ENCODE results near the gene CPNE4. TPM values are rescaled to one million over a fixed set of nuclear protein-coding genes. Genes with fewer than 3 reads are reported as not detected.

The CPNE4 gene
- polyA plus RNA-seq, 4 donors, result 0.66 to 4.8 TPM; not detected in 2

GRCh38 chr3:131582438-131582837 lies 452.4 kb downstream of the CPNE4 start:
- Histone ChIP-seq H3K4me1 (ENCODE audit: control insufficient read depth in 3 of 3, insufficient read depth in 2 of 3, low read depth in 1 of 3, low read length in 2 of 3) (no peaks in the 10 kb centered on the region), H3K36me3 (ENCODE audit: control insufficient read depth in 3 of 3, insufficient read depth in 2 of 3, low read depth in 1 of 3, low read length in 3 of 3) (no peaks in the 10 kb centered on the region), H3K4me3 (ENCODE audit: low read depth in 1 of 3, low read length in 3 of 3) (no peak overlapping the region), H3K27ac (ENCODE audit: low read depth in 1 of 3, low read length in 2 of 3) (no peak overlapping the region), H3K27me3 (ENCODE audit: control insufficient read depth in 3 of 3, insufficient read depth in 3 of 3, low read length in 3 of 3) (peaks cover 0 to 3% (median 0%) of the 10 kb centered on the region in 3 donors), H3K9me3 (ENCODE audit: control insufficient read depth in 2 of 2, insufficient read depth in 1 of 2, low read depth in 1 of 2, low read length in 1 of 2) (no peaks in the 10 kb centered on the region)
- WGBS, 3 donors, result 93 to 100% (median 93%) methylated on average over 1 of the region's 1 CpG
- FAIRE-seq (no peak), DNase-seq (no peak)

- no peaks in the 10 kb centered on the region for H3K36me3 ChIP-seq (ENCODE audit: control insufficient read depth in 3 of 3, insufficient read depth in 2 of 3, low read depth in 1 of 3, low read length in 3 of 3)
- H3K27ac ChIP-seq (ENCODE audit: low read depth in 1 of 3, low read length in 2 of 3), result no peak overlapping the region
- 59 to 68% (median 61%) methylated on average over 5 of the region's 5 CpGs for WGBS, 3 donors
- no peak overlapping the region for H3K4me3 ChIP-seq (ENCODE audit: low read depth in 1 of 3, low read length in 3 of 3)
- no peaks in the 10 kb centered on the region for H3K9me3 ChIP-seq (ENCODE audit: control insufficient read depth in 2 of 2, insufficient read depth in 1 of 2, low read depth in 1 of 2, low read length in 1 of 2)
- H3K27me3 ChIP-seq (ENCODE audit: control insufficient read depth in 3 of 3, insufficient read depth in 3 of 3, low read length in 3 of 3), result peaks cover 0 to 5% (median 2%) of the 10 kb centered on the region in 3 donors
- no peaks in the 10 kb centered on the region for H3K4me1 ChIP-seq (ENCODE audit: control insufficient read depth in 3 of 3, insufficient read depth in 2 of 3, low read depth in 1 of 3, low read length in 2 of 3)
- no peak for FAIRE-seq
- no peak for DNase-seq
Measured at GRCh38 chr3:131568460-131568859, 466.4 kb downstream of the CPNE4 start.

DNA sequence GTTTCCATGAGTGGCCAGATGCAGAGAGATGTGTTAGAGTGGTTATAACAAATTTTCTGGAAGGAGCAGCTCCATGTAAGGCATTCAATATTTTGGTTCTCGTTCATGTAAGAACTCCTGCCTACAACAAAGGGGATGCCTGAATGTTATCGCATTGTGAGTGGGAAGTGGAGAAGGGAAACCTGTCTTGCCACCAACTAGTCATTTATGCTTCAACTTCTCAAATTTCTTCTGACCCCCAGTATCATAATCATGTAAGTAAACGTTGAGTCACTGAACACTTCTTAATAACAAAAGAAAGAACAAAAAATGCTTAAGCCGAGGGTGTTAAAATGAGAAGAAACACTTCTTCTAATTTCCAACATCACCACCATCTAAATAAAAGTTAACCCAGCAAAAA lies 470.0 kb downstream of the CPNE4 start:
- DNase-seq (no peak), FAIRE-seq (no peak)
- Histone ChIP-seq H3K4me1 (ENCODE audit: control insufficient read depth in 3 of 3, insufficient read depth in 2 of 3, low read depth in 1 of 3, low read length in 2 of 3) (no peaks in the 10 kb centered on the region), H3K27ac (ENCODE audit: low read depth in 1 of 3, low read length in 2 of 3) (no peak overlapping the region), H3K4me3 (ENCODE audit: low read depth in 1 of 3, low read length in 3 of 3) (no peak overlapping the region), H3K9me3 (ENCODE audit: control insufficient read depth in 2 of 2, insufficient read depth in 1 of 2, low read depth in 1 of 2, low read length in 1 of 2) (no peaks in the 10 kb centered on the region), H3K27me3 (ENCODE audit: control insufficient read depth in 3 of 3, insufficient read depth in 3 of 3, low read length in 3 of 3) (peaks cover 0 to 9% (median 0%) of the 10 kb centered on the region in 3 donors), H3K36me3 (ENCODE audit: control insufficient read depth in 3 of 3, insufficient read depth in 2 of 3, low read depth in 1 of 3, low read length in 3 of 3) (no peaks in the 10 kb centered on the region)
- WGBS, 3 donors, result 64 to 78% (median 65%) methylated on average over 4 of the region's 4 CpGs

DNA sequence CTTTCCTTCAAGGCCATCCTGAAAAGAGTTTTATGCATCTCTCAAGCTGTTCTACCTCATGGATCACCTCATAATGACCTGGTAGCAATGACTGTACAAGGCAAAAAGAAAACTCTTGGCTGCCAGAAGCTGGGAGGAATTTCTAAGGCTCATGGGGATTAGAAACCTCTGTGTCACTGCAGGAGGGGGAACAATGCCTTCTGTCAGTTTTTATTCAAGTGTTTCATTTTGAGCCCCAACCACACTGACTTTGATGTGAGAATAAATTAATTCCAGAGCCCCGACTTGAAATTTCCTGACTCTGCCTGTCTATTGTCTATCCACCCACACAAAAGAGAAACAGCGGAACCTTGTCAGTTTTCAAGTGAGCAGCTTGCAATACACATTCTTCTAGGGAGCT lies 473.3 kb downstream of the CPNE4 start:
- Histone ChIP-seq H3K27ac (ENCODE audit: low read depth in 1 of 3, low read length in 2 of 3) (no peak overlapping the region), H3K4me3 (ENCODE audit: low read depth in 1 of 3, low read length in 3 of 3) (no peak overlapping the region), H3K36me3 (ENCODE audit: control insufficient read depth in 3 of 3, insufficient read depth in 2 of 3, low read depth in 1 of 3, low read length in 3 of 3) (no peaks in the 10 kb centered on the region), H3K27me3 (ENCODE audit: control insufficient read depth in 3 of 3, insufficient read depth in 3 of 3, low read length in 3 of 3) (peaks cover 0 to 7% (median 0%) of the 10 kb centered on the region in 3 donors), H3K4me1 (ENCODE audit: control insufficient read depth in 3 of 3, insufficient read depth in 2 of 3, low read depth in 1 of 3, low read length in 2 of 3) (no peaks in the 10 kb centered on the region), H3K9me3 (ENCODE audit: control insufficient read depth in 2 of 2, insufficient read depth in 1 of 2, low read depth in 1 of 2, low read length in 1 of 2) (no peaks in the 10 kb centered on the region)
- FAIRE-seq (no peak), DNase-seq (no peak)
- WGBS, 3 donors, result 46 to 64% (median 59%) methylated on average over 2 of the region's 2 CpGs

GRCh38 chr3:131560795-131561194 lies 474.0 kb downstream of the CPNE4 start:
- no peak for FAIRE-seq
- no peaks in the 10 kb centered on the region for H3K4me1 ChIP-seq (ENCODE audit: control insufficient read depth in 3 of 3, insufficient read depth in 2 of 3, low read depth in 1 of 3, low read length in 2 of 3)
- WGBS, 3 donors, result 68 to 79% (median 77%) methylated on average over 3 of the region's 3 CpGs
- no peak for DNase-seq
- H3K36me3 ChIP-seq (ENCODE audit: control insufficient read depth in 3 of 3, insufficient read depth in 2 of 3, low read depth in 1 of 3, low read length in 3 of 3), result no peaks in the 10 kb centered on the region
- peaks cover 0 to 7% (median 0%) of the 10 kb centered on the region in 3 donors for H3K27me3 ChIP-seq (ENCODE audit: control insufficient read depth in 3 of 3, insufficient read depth in 3 of 3, low read length in 3 of 3)
- no peak overlapping the region for H3K4me3 ChIP-seq (ENCODE audit: low read depth in 1 of 3, low read length in 3 of 3)
- H3K9me3 ChIP-seq (ENCODE audit: control insufficient read depth in 2 of 2, insufficient read depth in 1 of 2, low read depth in 1 of 2, low read length in 1 of 2), result no peaks in the 10 kb centered on the region
- H3K27ac ChIP-seq (ENCODE audit: low read depth in 1 of 3, low read length in 2 of 3), result no peak overlapping the region

DNA sequence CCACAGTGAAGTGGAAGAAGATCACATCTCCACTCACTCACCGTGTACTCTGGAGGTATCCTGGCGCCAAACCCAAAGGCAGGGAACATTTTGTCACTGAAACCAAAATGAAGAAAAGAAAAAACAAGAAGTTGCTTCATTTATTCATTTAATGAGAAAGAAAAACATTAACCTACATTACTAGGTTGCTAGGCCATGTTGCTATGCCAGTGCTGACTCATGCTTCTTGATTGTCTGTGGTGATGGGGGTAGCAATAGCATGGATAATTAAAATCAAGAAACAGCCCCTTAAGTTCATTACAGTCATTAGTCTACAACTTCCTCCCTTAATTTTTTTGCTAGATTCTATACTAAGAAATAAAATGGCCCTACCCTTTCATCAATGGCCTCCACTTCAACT lies 479.4 kb downstream of the CPNE4 start:
- no peaks in the 10 kb centered on the region for H3K9me3 ChIP-seq (ENCODE audit: control insufficient read depth in 2 of 2, insufficient read depth in 1 of 2, low read depth in 1 of 2, low read length in 1 of 2)
- H3K4me1 ChIP-seq (ENCODE audit: control insufficient read depth in 3 of 3, insufficient read depth in 2 of 3, low read depth in 1 of 3, low read length in 2 of 3), result no peaks in the 10 kb centered on the region
- H3K27me3 ChIP-seq (ENCODE audit: control insufficient read depth in 3 of 3, insufficient read depth in 3 of 3, low read length in 3 of 3), result peaks cover 0 to 2% (median 0%) of the 10 kb centered on the region in 3 donors
- DNase-seq, result no peak
- no peak overlapping the region for H3K27ac ChIP-seq (ENCODE audit: low read depth in 1 of 3, low read length in 2 of 3)
- 93 to 98% (median 96%) methylated on average over 2 of the region's 2 CpGs for WGBS, 3 donors
- no peaks in the 10 kb centered on the region for H3K36me3 ChIP-seq (ENCODE audit: control insufficient read depth in 3 of 3, insufficient read depth in 2 of 3, low read depth in 1 of 3, low read length in 3 of 3)
- no peak for FAIRE-seq
- no peak overlapping the region for H3K4me3 ChIP-seq (ENCODE audit: low read depth in 1 of 3, low read length in 3 of 3)

DNA sequence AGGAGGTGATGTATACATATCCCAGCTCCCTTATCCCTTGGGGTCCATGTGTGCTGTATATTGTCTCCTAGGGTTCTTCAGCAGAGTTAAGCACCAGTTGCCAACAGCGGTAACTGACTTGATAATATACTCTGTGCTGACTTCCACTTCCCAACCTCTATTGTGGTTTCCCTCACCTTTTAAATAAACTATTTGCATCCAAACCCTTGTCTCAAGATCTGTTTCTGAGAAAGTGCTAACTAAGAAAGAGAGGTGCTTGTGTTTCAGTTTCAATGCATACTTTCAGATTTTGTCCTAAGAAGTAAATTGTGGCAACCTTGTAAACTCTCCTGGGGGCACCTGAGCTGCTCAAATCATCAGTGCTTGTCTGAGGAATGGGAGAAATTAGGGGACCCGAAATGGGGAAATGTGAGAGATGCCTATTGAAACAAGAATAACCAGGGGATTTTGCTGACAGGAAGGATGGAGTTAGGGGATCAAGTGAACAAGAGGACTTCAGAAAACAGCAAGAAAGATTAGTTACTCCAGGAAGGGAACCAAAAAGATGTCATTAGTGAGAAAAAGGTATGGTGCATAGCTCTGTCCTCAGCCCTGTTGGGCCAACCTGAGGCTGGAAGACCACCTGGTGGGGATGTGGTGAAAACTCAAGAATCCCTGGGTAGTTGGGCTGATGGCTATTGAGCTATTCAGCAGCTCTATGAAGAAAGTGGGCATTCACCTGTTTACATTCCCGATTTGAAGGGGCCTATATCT lies 481.1 kb downstream of the CPNE4 start:
- Histone ChIP-seq H3K27ac (ENCODE audit: low read depth in 1 of 3, low read length in 2 of 3) (no peak overlapping the region), H3K4me1 (ENCODE audit: control insufficient read depth in 3 of 3, insufficient read depth in 2 of 3, low read depth in 1 of 3, low read length in 2 of 3) (no peaks in the 10 kb centered on the region), H3K36me3 (ENCODE audit: control insufficient read depth in 3 of 3, insufficient read depth in 2 of 3, low read depth in 1 of 3, low read length in 3 of 3) (no peaks in the 10 kb centered on the region), H3K4me3 (ENCODE audit: low read depth in 1 of 3, low read length in 3 of 3) (no peak overlapping the region), H3K9me3 (ENCODE audit: control insufficient read depth in 2 of 2, insufficient read depth in 1 of 2, low read depth in 1 of 2, low read length in 1 of 2) (no peaks in the 10 kb centered on the region), H3K27me3 (ENCODE audit: control insufficient read depth in 3 of 3, insufficient read depth in 3 of 3, low read length in 3 of 3) (peaks cover 0 to 2% (median 0%) of the 10 kb centered on the region in 3 donors)
- FAIRE-seq, result no peak
- WGBS, 3 donors, result 55 to 71% (median 63%) methylated on average over 3 of the region's 3 CpGs
- DNase-seq, result no peak

DNA sequence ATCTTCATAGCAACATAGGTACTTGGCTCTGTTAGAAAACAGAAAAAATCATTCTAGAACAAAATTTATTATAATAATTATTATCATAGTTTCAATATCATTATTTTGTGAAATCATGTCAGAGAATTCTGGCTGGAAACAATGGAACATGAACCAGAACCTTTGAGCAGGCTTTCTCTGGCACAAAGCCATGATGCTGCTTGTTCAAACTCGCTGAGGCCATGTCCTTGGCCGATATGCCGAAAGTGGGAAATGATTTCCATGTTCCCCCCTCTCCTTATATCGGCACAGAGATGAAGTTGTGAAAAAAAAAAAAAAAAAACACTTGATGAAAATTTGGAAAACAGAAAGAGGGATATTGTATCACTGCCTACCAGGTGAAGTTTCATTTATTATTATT lies 483.1 kb downstream of the CPNE4 start:
- no peaks in the 10 kb centered on the region for H3K36me3 ChIP-seq (ENCODE audit: control insufficient read depth in 3 of 3, insufficient read depth in 2 of 3, low read depth in 1 of 3, low read length in 3 of 3)
- H3K9me3 ChIP-seq (ENCODE audit: control insufficient read depth in 2 of 2, insufficient read depth in 1 of 2, low read depth in 1 of 2, low read length in 1 of 2), result no peaks in the 10 kb centered on the region
- no peak overlapping the region for H3K27ac ChIP-seq (ENCODE audit: low read depth in 1 of 3, low read length in 2 of 3)
- no peak for FAIRE-seq
- DNase-seq, result no peak
- WGBS, 3 donors, result 66 to 88% (median 78%) methylated on average over 4 of the region's 4 CpGs
- peaks cover 0 to 2% (median 0%) of the 10 kb centered on the region in 3 donors for H3K27me3 ChIP-seq (ENCODE audit: control insufficient read depth in 3 of 3, insufficient read depth in 3 of 3, low read length in 3 of 3)
- no peak overlapping the region for H3K4me3 ChIP-seq (ENCODE audit: low read depth in 1 of 3, low read length in 3 of 3)
- H3K4me1 ChIP-seq (ENCODE audit: control insufficient read depth in 3 of 3, insufficient read depth in 2 of 3, low read depth in 1 of 3, low read length in 2 of 3), result no peaks in the 10 kb centered on the region

Data from small intestine (tissue), 7 donors.